ENCODE measurements around the gene DLGAP5.

DLGAP5 gene

DNA sequence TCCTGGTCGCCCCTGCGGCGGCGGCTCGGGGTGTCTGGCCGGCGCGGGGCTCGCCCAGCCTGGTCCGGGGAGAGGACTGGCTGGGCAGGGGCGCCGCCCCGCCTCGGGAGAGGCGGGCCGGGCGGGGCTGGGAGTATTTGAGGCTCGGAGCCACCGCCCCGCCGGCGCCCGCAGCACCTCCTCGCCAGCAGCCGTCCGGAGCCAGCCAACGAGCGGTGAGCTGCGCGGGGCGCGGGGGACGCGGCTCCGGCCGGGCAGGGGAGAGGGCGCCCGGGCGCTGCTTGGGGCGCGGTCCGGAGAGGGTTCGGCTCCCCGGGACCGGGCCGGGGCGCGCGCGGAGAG, 62.3 kb downstream of the DLGAP5 start, which contains the start of gene LGALS3:
Gene LGALS3, plus strand, starts transcription at position 167 of the 342 bp plus-strand sequence. CDS start 8,122 bp downstream, outside the sequence.
- DNase-seq (ENCODE audit: low read depth in 3 of 3), result peak in 1 of 3 experiments; percentile 21

DNA sequence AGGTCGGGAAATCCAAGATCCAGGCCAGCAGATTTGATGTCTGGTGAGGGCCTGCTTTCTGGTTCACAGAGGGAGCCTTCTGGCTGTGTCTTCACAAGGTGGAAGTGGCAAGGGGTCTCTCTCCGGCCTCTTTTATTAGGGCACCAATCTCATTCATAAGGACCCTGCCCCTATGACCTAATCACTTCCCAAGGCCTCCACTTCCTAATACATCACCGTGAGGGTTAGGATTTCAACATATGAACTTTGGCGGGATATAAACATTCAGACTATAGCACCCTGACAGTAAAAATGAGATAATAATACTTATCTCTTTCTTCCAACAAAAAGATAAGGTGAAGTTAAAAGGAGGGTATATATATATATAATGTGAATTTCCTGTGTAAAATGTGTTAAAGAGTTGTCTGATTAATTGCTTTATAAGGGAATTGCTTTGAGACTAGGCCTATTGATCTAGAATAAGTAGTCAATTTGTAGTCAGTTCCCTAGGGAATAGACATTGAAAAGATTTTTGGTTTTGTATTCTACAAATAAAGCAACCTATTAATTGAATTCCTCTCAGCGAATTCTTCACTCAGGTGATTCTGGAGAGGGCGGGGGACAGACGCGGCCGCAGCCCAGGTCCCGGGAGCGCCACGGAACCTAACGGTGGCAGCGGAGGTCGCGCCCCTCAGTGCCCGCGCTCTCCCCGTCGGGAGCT, 62.8 kb downstream of the DLGAP5 start:
- DNase-seq (ENCODE audit: low read depth in 3 of 3), result no peak

DNA sequence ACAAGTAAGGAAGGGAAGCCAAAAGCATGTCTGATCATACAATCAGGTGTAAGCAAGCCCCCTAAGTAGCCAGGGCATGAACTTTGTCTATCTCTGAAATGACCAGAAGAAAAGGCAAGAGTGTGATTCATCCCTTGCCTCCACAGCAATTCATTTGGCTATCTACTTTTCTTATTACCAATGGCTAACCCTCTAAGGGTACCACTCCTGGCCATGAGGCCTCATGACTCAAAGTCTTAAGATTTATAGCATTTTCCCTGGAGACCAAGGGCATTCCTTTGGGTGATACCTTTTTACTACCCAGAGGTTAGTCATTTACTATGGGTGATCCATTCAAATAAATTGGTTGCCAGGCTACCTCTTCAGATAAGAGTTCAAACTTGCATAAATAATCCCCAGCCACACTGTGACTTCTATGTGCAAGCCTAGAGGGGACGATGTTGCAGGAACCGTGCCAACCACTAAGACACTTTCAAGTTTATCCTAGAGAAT, 63.9 kb downstream of the DLGAP5 start:
- DNase-seq (ENCODE audit: low read depth in 3 of 3), result no peak

DNA sequence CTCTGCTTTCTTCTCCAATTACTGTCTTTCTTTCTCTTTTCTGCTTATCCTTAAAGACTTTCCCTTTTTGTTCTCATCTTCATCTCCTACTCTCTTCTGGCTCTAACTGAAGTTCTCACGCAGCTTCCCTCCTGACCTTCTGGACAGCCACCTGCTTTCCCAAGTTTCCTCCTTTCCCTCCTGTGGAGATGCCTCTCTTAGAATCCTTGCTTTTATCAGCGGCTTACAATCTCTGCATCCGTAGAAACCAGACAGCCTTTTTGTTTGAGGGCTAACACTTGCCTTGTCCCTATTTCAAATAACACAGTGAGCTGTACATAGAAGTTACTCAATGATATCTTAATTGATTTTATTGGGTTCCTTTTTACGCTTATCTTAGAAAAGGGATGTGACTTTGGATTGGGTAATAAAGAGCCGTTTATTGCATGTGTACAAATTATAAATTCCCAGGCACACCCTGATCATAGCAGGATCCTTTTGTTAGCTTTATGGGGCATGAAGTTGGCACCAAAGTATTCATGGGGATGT, 64.4 kb downstream of the DLGAP5 start:
- no peak for DNase-seq (ENCODE audit: low read depth in 3 of 3)

DNA sequence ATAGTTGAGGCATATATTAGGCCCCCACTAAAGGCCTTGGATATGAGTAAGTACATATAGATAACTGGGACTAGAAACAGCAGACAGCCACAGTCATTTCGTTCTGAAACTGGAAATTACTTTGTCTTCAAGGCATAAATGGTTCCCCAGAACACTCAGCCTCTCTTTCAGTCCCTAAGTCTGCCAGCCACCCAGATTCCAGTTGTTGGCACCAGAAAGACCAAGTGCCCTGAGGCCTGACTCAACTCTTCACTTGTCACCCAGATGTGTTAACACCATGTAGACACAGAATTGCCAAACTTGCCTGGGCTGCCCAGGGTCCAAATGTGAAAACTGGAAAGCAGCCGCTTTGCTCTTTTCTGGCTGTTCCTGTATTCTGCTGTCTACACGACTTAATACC, 65.4 kb downstream of the DLGAP5 start:
- no peak for DNase-seq (ENCODE audit: low read depth in 3 of 3)

DNA sequence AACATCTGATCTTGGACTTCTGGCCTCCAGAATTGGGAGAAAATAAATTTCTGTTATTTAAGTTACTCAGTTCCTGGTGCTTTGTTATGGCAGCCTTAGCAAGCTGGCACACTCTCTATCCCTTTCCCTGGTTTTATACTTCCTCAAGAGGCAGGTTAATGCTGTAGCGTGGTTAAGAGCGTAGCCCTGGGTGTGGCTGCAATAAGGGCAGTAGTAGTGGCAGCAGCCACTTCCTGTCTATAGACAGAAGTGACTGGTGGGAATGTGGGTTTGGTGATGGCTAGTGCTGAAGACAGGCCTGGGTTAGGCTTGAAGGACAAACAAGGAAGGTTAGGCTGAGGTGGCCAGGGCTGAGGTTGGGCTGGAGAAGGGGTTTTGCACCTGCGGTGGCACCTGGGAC, 66.0 kb downstream of the DLGAP5 start:
- no peak for DNase-seq (ENCODE audit: low read depth in 3 of 3)

DNA sequence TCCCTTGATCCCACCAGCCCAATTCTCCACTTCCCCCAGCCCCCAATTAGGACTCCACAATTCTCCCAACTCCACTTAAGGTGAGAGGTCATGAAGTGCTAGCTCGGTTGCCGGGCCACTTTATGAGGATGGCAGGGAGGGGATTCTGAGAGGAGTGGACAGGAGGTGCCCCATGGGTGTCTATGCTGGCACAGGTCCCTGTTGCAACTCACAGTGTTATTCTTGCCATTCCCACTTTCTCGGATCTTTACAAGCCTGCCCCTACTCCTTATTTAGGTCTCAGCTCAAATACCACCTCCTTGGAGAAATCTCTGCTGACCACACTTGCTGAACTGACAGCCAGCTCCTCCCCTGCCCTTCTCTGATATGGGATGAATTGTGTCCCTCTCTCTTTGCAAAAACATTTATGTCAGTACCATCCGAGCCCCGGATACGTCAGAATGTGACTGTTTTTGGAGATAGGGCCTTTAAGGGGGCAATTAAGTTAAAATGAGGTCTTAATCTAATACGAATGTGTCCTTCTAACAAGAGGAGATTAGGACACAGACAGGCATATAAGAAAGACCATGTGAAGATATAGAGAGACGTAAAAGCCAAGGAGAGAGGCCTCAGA, 66.5 kb downstream of the DLGAP5 start:
- no peak for DNase-seq (ENCODE audit: low read depth in 3 of 3)

DNA sequence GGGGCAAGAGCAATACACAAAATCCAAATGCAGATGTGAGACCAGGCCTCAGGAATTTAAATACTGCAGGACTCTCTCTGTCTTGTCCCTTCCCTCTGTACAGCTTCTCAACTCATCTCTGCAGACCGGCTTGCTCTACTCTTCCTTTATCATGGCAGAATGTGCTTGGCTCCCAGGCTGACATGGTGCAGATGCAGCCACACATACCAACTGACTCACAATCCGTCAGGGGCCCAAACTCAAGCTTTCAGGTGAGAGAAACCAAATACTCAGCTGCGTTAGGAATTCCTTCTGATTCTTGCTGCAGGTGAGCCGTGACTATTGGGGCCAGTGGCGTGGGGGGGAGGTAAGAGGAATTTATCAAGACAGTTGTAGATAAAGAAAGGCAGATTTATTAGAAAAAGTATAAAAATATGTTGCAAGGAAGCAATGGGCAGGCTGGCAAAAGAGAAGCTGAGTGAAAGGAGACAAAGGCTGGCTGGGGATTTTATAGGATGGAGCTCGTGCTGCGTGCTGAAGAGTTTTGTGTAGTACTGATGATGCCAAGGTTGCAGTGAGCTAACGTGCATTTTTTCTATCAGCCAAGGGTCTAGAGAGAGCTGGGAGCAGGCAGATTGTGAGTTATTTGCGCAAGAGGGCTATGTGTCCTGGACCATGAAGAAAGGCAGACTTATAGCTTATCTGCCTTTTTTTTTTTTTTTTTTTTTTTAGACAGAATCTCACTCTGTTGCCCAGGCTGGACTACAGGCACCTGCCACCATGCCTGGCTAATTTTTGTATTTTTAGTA, 67.3 kb downstream of the DLGAP5 start:
- DNase-seq (ENCODE audit: low read depth in 3 of 3), result no peak

DNA sequence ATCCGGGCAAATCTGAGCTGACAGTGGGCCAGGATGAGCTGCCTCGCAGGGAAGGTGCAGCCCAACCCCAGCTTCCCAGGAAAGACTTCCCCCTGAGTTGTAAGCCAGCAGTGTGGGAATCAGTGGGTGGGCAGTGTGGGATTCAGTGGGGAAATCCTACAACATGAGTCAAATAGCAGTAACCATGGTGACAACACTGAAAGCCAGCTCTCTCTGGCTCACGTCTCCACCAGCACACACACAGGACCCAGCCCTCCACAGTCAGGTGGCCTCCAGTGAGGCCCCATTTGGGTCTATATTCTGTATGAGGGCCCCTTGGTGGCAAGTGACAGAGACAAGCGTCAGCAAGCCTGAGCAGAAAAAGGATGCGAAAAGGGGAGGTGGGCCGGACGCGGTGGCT, 68.3 kb downstream of the DLGAP5 start:
- DNase-seq (ENCODE audit: low read depth in 3 of 3), result no peak

DNA sequence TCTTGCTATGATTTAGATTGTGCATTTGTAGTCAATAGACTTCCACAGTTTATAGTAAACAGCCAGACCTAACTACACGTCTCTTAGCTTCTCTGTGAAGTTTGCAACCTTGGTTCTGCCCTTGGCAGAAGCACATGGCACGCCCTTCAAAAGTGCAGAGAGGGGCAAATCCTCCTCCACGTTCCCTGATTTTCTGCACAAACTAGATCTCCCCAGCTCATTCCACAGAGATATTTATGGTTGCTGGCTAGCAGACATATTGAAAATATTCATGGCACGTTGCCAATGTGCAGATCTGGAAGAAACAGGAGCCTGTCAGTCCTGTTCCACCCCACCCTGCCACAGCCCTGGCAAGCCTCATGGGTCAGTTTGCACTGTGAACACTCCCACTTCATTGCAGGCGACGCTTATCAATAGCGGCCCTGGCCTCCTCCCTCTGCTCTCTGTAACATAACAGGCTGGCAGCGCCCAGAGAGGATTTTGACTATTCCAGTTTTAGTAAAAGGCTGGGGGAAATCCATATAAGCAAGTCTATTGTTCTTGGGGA, 68.9 kb downstream of the DLGAP5 start:
- DNase-seq (ENCODE audit: low read depth in 3 of 3), result no peak

DNA sequence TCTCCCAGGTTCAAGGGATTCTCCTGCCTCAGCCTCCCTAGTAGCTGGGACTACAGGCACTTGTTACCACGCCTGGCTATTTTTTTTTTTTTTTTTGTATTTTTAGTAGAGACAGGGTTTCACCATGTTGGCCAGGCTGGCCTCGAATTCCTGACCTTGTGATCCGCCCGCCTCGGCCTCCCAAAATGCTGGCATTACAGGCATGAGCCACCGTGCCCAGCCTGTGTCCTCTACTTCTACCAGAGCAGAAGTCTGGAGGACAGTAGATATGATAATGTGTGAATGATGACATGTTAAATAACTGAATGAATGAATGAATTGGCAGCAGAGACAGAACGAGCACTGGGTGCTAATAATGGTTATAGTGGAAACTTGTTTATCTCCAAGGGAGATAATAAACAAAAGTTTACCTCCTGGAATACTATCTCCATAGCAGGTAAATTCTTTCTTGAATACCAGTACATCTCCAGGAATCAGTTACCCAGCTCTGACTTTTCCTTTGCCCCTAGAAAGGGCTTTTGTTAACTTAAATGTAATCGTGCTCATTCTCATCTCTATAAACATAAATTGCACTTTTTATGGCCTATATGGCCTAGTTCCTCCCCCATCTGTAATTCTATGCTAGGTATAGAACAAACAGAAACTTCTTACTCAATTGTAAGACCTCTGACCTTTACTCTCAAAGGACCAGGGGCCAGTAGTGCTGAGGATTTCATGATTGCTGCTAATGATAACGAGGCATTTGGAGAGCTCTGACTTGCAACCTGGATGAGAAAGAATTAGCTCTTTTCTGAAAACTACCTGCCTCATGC, 69.6 kb downstream of the DLGAP5 start:
- no peak for DNase-seq (ENCODE audit: low read depth in 3 of 3)

DNA sequence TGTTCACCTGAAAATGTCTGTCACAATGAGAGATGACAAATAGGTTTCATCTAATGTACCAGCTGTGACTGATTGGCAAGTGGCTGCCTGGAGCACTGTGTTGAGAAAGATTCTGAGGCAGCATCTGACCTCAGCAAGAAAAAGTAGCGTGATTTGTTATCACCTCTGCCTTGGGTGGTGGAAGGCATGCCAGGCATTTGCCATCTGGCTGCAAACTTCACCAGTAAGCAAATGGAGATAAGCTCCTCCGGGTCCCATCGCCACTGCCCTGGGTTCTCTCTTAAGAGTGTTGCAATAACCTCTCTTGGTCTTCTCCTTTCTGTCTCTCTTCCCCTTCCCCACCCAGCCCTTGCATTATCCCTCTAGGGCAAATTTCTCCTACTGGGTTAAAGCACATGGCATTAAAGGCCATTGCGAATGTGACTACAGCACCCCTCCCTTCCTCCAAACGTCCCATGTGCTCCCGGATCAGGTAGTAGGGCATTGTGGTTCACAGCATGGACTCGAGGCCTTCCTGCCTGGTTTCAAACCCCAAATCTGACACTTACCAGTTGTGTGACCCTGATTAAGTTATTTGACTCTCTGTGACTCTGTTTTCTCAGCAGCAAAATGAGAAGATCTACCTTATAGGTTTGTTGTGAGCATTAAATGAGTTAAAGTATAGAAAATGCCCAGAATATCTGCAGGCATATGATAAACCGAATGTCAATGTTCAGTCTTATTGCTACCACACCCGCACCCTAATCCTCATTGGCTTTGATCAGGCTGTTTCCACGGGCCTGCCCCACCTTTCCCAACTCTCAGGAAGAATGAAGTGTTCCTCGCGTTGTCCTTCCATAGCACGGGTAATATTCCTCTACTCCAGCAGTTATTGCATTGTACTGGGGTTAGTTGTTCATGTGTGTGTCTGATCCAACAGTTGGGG, 70.6 kb downstream of the DLGAP5 start:
- no peak for DNase-seq (ENCODE audit: low read depth in 3 of 3)

DNA sequence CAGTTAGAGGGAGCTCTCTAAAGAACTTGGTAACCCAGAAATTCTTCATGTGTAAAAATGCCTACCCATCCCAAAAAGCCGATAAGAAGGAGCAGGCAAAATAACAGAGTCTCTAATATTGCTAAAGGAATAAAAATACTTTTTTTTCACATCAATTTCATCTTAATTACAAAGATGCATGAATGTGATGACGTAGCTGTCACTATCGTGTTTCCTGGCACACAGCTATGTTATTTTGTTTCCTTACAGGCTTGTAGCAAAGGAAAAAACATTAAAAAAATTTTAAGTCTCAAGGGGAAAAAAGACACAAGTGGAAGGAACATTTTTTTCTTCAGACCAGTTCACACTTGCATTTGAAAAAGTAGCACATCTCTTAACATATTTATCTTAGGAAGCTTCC, 72.6 kb downstream of the DLGAP5 start:
- DNase-seq (ENCODE audit: low read depth in 3 of 3), result no peak

DNA sequence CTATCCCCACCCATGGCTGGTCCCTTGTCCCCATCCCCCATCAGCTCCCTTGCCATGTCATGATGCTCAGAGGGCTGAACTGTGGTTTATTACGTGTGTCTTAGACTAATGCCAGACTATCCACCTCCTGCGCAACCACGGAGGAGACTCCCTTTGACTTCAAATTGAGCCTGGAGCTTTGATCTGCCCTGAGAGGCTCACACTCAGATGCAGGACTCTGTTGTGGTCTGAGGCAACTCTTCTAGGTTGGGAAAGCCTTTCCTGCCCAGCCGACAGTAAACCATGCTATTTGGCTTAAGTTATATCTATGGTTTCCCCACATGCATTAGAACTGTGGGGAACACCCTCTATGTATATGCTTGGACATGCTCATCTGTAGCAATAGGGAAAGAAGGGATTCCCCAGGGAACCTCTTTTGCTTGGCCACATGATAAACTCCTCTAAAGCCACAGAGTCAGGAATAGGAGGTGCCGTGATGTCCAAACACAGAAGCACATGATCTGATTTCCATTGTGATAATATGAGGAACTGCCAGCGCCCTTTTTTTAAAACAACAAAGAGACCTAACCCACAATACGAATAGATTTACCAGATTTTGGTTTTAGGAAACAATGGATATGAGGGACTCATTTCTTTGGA, 73.5 kb downstream of the DLGAP5 start:
- no peak for DNase-seq (ENCODE audit: low read depth in 3 of 3)

DNA sequence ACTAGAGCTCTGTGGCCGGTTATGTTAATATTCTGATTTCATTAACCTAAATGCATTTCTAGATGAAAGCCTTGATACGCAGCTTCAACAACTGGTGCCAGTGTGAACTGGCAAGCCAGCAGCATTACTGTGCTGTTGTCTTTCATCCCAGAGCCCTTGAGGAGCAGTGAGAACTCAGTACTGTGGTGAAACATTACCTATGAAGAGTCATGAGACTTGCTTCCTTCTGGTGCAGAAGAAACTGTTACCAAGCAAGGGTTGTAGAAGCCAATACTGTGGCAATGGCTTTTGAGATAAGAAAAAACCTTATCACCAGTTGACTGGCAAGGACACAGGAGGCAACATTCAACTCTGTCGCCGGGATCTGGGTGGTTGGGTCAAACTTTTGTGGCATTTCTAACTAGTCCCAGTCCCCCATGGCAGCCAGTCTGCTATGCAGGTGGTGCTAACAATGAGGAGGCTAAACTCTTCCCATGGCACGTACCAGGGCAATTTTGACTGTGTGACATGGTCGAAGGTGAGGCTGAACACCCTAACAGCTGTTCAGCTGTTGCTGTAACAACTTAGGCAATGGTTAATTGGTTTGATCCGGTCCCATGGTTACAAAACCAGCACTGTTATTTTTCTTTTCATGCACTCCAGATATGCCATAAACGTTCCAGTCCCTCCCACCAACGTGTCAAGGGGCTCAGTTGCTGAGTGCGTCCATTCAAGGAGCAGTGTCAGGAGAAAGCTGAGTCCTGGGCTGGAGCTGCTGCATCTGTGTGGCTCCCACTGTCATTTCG, 74.9 kb downstream of the DLGAP5 start:
- no peak for DNase-seq (ENCODE audit: low read depth in 3 of 3)

DNA sequence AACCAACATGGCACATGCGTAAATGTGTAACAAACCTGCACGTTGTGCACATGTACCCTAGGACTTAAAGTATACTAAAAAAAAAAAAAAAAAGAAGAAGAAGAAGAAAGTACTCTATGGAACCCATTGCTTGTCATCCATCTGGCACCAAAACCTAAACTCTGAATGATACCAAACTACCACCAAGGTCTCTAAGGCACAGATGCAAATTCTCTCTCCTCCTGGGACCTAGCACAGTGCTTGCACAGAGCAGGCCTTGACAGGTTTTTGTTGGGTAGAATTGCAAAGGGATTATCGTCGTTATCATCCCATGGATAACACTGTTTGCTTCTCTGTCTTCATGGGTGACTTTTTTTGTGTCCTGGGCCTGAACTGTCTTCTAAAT, 75.5 kb downstream of the DLGAP5 start:
- DNase-seq (ENCODE audit: low read depth in 3 of 3), result no peak

DNA sequence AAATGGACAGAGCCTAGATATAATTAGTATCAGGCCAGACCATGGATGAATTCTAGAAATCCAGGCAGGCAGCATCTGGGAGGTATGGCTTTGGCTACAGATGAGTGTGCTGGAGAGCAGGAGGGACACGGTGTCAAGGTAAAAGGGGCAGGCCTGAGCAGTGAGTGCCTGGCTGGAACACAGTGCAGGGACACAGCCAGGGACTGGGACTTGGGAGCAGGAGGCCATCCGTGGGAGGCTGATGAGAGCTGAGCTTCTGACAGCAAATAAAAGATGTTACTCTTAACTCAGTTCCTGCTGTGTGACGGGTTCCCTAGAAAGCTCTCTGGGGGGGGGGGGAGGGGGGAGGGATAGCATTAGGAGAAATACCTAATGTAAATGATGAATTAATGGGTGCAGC, 75.9 kb downstream of the DLGAP5 start:
- no peak for DNase-seq (ENCODE audit: low read depth in 3 of 3)

DNA sequence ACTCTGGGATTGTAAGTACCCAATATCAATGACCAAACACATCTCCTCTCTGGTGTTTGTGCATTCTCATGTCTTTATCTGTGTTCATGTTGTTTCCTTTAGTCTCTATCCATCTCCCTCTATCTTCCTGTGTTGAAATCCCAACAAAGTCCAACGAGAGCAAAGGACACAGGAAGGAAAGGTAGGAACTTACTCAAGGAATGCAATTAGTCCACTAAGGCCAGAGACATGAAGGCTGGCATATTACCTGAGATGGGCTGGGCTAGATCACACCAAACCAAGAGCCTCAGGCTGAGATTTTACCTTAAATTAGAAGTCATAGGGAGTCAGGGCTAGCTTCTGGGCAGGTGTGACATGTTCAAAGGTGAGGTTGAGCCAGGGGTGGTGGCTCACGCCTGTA, 76.7 kb downstream of the DLGAP5 start:
- no peak for DNase-seq (ENCODE audit: low read depth in 3 of 3)

DNA sequence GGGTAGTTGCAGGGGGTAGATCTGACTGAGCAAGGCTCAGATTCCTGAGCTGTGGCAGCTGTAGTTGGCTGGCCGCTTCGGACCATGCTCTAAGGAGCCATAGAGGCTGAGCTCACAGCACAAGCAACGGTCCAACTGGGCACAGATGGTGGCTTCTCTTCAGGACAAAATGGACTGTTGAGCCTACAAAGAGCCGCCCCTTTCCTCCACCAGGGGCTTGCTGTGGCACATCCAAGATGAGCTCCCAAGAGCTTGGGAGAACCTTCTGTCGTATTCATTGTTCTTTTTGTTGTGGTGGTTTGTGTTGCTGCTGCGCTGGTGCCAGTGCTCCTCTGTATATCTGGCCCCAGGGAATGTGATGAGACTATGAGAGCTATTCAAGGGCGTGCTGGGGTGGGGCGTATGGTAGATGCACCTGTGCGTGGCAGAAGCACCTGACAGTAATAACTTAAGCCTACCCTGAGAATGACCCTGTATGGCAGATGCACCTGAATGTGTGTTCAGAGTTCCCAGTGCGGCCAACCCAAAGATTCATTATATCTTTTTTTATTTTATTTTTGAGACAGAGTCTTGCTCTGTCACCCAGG, 80.2 kb downstream of the DLGAP5 start:
- no peak for DNase-seq (ENCODE audit: low read depth in 3 of 3)
